ENCODE measurements around the gene NR5A2.

Gene NR5A2

GRCh38 chr1:200224315-200224714 lies 196.8 kb downstream of the NR5A2 start:
- no peak for FAIRE-seq
- no peak for DNase-seq (ENCODE audit: extremely low spot score, insufficient read length, low read depth)

GRCh38 chr1:200226268-200226968 lies 198.9 kb downstream of the NR5A2 start:
- FAIRE-seq (no peak), DNase-seq (ENCODE audit: extremely low spot score, insufficient read length, low read depth) (no peak)

GRCh38 chr1:200226969-200227303 lies 199.4 kb downstream of the NR5A2 start:
- FAIRE-seq: no peak
- no peak for DNase-seq (ENCODE audit: extremely low spot score, insufficient read length, low read depth)

All from GM18507 (cell line).